ENCODE results near the gene PER2. TPM values are rescaled to one million over a fixed set of nuclear protein-coding genes. Genes with fewer than 3 reads are reported as not detected.
A peak's percentile ranks its signal among the peaks of the same experiment; 100 is the strongest.

The PER2 gene
- total RNA-seq, 1 experiment from 2014 or later: 23.3 TPM

DNA sequence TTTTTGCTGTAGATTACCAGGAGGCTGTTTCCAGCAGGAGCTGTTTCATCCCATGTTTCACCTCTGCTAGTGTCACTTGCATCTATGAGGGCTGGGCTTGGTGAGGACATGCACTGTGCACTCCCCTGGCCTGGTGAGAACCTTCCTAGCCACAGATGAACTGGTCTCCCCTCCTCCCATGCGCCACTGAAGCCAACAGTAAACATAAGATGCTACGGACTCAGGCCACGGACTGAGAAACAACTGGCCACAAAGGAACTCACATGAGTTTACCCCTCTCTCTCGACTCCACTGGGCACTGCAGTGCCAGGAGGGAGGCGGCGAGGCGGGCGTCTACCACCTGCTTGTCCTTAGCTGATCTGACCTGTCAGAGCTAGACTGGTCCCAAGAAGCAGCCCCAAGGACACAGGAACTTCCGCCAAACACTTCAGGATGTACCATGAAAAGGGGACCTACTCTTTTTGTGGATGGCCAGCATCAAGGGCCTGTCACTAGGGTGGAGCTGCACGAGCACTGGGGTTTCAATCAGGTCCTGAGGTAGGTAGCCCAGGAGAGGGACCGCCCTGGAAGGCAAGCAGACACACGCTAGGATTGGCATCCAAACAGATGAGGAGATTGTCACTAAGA is 25.8 kb downstream of the PER2 start:
- Histone ChIP-seq H3K4me1 (ENCODE audit: low read length) (no peaks in the 10 kb centered on the region), H3K79me2 (ENCODE audit: low read length) (no peaks in the 10 kb centered on the region), H3K4me2 (ENCODE audit: low read depth, low read length, poor library complexity, severe bottlenecking) (no peak overlapping the region), H3K9me3 (ENCODE audit: low read length) (no peaks in the 10 kb centered on the region), H3K9ac (ENCODE audit: low read length) (no peak overlapping the region), H3K4me3 (ENCODE audit: low read length) (no peak overlapping the region), H3K27me3 (ENCODE audit: low read length) (no peaks in the 10 kb centered on the region), H2AFZ (ENCODE audit: low read length) (no peak overlapping the region), H3K27ac (ENCODE audit: low read length) (no peak overlapping the region), H3K9me2 (replicated peaks; ENCODE audit: insufficient read depth, low read length) (no peaks in the 10 kb centered on the region), H3K36me3 (ENCODE audit: insufficient read depth, low read length) (peaks cover 14% of the 10 kb centered on the region), H4K20me1 (ENCODE audit: insufficient read depth, low read depth, low read length) (no peaks in the 10 kb centered on the region)
- no peak for DNase-seq

DNA sequence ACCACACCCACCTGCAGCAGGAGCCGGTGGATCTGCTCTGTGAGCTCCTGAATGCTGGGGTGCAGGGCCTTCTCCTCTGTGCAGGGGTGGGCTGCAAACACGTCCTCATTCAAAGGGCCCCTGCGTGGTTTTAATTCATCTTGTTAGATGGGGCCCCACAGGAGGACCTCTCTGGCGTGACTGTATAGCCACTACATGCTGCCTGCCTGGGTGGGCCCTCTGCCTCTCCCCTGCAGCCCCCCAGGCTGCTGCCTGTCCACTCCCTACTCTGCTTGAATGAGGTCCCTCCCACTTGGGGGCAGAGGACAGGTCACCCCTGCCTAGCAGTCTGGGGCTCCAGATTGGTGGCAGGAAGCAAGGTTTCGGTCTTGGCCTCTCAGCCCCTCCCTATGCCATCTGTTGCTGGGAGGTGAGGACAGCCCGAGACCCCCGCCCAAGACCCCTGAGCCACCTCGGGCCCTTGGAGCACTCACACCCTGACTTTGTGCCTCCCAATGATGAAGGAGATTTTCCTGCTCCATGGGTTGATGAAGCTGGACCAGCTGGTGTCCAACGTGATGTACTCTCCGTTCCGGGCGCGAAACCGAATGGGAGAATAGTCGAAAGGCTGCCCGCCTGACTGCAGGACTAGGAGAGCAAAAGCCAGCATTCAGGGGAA is 26.6 kb downstream of the PER2 start:
- Histone ChIP-seq H3K79me2 (ENCODE audit: low read length) (no peaks in the 10 kb centered on the region), H3K4me3 (ENCODE audit: low read length) (no peak overlapping the region), H3K4me1 (ENCODE audit: low read length) (no peaks in the 10 kb centered on the region), H3K4me2 (ENCODE audit: low read depth, low read length, poor library complexity, severe bottlenecking) (no peak overlapping the region), H4K20me1 (ENCODE audit: insufficient read depth, low read depth, low read length) (no peaks in the 10 kb centered on the region), H3K9me2 (replicated peaks; ENCODE audit: insufficient read depth, low read length) (no peaks in the 10 kb centered on the region), H3K27ac (ENCODE audit: low read length) (no peak overlapping the region), H3K9me3 (ENCODE audit: low read length) (no peaks in the 10 kb centered on the region), H3K27me3 (ENCODE audit: low read length) (no peaks in the 10 kb centered on the region), H3K36me3 (ENCODE audit: insufficient read depth, low read length) (peaks cover 11% of the 10 kb centered on the region), H2AFZ (ENCODE audit: low read length) (no peak overlapping the region), H3K9ac (ENCODE audit: low read length) (no peak overlapping the region)
- DNase-seq: no peak

GRCh38 chr2:238260883-238261282 is 27.5 kb downstream of the PER2 start:
- no peak for DNase-seq

GRCh38 chr2:238259061-238260020 is 29.1 kb downstream of the PER2 start:
- Histone ChIP-seq H3K9ac (ENCODE audit: low read length) (no peak overlapping the region), H3K4me2 (ENCODE audit: low read depth, low read length, poor library complexity, severe bottlenecking) (no peak overlapping the region), H3K36me3 (ENCODE audit: insufficient read depth, low read length) (peaks cover 23% of the 10 kb centered on the region; the same call in 1 of the 2 replicates), H3K27ac (ENCODE audit: low read length) (no peak overlapping the region), H3K79me2 (ENCODE audit: low read length) (no peaks in the 10 kb centered on the region), H2AFZ (ENCODE audit: low read length) (no peak overlapping the region), H3K9me3 (ENCODE audit: low read length) (no peaks in the 10 kb centered on the region), H3K9me2 (replicated peaks; ENCODE audit: insufficient read depth, low read length) (no peaks in the 10 kb centered on the region), H3K27me3 (ENCODE audit: low read length) (no peaks in the 10 kb centered on the region), H3K4me3 (ENCODE audit: low read length) (no peak overlapping the region), H3K4me1 (ENCODE audit: low read length) (no peaks in the 10 kb centered on the region), H4K20me1 (ENCODE audit: insufficient read depth, low read depth, low read length) (no peaks in the 10 kb centered on the region)
- peak; percentile 53 for DNase-seq

More at GRCh38 chr2:238260883-238261282, 27.5 kb downstream of the PER2 start:
- peaks cover 14% of the 10 kb centered on the region; the same call in 1 of the 2 replicates for H3K36me3 ChIP-seq (ENCODE audit: insufficient read depth, low read length)
- H3K27me3 ChIP-seq (ENCODE audit: low read length): no peaks in the 10 kb centered on the region
- no peaks in the 10 kb centered on the region for H3K4me1 ChIP-seq (ENCODE audit: low read length)
- H4K20me1 ChIP-seq (ENCODE audit: insufficient read depth, low read depth, low read length): no peaks in the 10 kb centered on the region
- no peaks in the 10 kb centered on the region for H3K79me2 ChIP-seq (ENCODE audit: low read length)
- H3K4me3 ChIP-seq (ENCODE audit: low read length): no peak overlapping the region
- H3K9me3 ChIP-seq (ENCODE audit: low read length): no peaks in the 10 kb centered on the region
- H2AFZ ChIP-seq (ENCODE audit: low read length): no peak overlapping the region
- no peak overlapping the region for H3K9ac ChIP-seq (ENCODE audit: low read length)
- no peak overlapping the region for H3K27ac ChIP-seq (ENCODE audit: low read length)
- H3K4me2 ChIP-seq (ENCODE audit: low read depth, low read length, poor library complexity, severe bottlenecking): no peak overlapping the region
- no peaks in the 10 kb centered on the region for H3K9me2 ChIP-seq (replicated peaks; ENCODE audit: insufficient read depth, low read length)

DNA sequence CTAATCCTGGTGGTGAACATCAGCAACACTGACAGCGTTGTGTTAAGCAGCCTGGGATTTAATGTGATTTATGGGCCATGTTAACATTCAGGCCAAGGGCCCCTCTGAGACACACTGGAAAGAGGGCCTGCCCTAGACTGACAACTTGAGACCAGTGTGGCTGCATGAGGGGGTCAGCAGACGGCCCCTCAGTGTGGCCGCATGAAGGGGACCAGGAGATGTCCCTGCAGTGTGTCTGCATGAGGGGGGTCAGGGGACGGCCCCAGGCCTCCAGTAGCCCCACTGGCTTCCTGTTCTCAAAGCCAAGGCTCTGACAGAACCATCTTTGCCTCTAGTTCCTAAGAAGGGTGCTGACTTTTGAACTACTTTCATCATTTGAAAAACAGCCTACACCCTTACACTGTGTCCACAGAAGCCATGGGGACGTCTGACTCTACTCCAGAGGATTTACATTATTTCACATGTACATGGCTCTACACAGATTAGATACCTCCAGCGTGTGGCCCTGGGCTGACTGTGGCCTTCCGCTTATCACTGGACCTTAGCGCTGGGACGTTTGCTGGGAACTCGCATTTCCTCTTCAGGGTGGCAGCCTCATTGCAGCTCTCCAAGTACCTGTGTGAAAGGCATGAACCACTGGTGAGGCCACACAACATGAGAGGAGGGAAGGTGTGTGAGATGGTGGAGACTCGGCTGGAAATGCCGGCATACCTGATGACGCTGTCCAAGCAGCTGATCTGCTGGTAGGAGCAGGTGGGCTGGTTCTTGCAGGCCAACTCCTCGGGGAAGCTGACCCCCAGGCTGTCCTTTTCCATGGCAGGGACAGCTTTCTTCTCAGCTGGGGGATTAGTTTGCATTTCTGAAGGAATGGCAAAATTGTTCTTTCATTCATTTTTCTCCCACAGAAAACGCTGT is 30.4 kb downstream of the PER2 start:
- no peaks in the 10 kb centered on the region for H3K27me3 ChIP-seq (ENCODE audit: low read length)
- no peaks in the 10 kb centered on the region for H3K4me1 ChIP-seq (ENCODE audit: low read length)
- DNase-seq: no peak
- no peak overlapping the region for H3K9ac ChIP-seq (ENCODE audit: low read length)
- H3K9me2 ChIP-seq (replicated peaks; ENCODE audit: insufficient read depth, low read length): no peaks in the 10 kb centered on the region
- H4K20me1 ChIP-seq (ENCODE audit: insufficient read depth, low read depth, low read length): no peaks in the 10 kb centered on the region
- no peak overlapping the region for H2AFZ ChIP-seq (ENCODE audit: low read length)
- no peaks in the 10 kb centered on the region for H3K79me2 ChIP-seq (ENCODE audit: low read length)
- H3K36me3 ChIP-seq (ENCODE audit: insufficient read depth, low read length): peaks cover 19% of the 10 kb centered on the region; the same call in 1 of the 2 replicates
- H3K4me2 ChIP-seq (ENCODE audit: low read depth, low read length, poor library complexity, severe bottlenecking): no peak overlapping the region
- no peak overlapping the region for H3K27ac ChIP-seq (ENCODE audit: low read length)
- H3K9me3 ChIP-seq (ENCODE audit: low read length): no peaks in the 10 kb centered on the region
- H3K4me3 ChIP-seq (ENCODE audit: low read length): no peak overlapping the region

GRCh38 chr2:238256594-238257104 is 31.8 kb downstream of the PER2 start:
- H3K27ac ChIP-seq (ENCODE audit: low read length): no peak overlapping the region
- no peaks in the 10 kb centered on the region for H3K79me2 ChIP-seq (ENCODE audit: low read length)
- DNase-seq: peak; percentile 94
- H3K4me2 ChIP-seq (ENCODE audit: low read depth, low read length, poor library complexity, severe bottlenecking): no peak overlapping the region
- H2AFZ ChIP-seq (ENCODE audit: low read length): no peak overlapping the region
- H3K9ac ChIP-seq (ENCODE audit: low read length): no peak overlapping the region
- H3K4me3 ChIP-seq (ENCODE audit: low read length): no peak overlapping the region
- H3K4me1 ChIP-seq (ENCODE audit: low read length): no peaks in the 10 kb centered on the region
- H3K9me3 ChIP-seq (ENCODE audit: low read length): no peaks in the 10 kb centered on the region
- no peaks in the 10 kb centered on the region for H3K27me3 ChIP-seq (ENCODE audit: low read length)
- H4K20me1 ChIP-seq (ENCODE audit: insufficient read depth, low read depth, low read length): no peaks in the 10 kb centered on the region
- H3K9me2 ChIP-seq (replicated peaks; ENCODE audit: insufficient read depth, low read length): no peaks in the 10 kb centered on the region
- H3K36me3 ChIP-seq (ENCODE audit: insufficient read depth, low read length): peaks cover 19% of the 10 kb centered on the region; the same call in 1 of the 2 replicates

DNA sequence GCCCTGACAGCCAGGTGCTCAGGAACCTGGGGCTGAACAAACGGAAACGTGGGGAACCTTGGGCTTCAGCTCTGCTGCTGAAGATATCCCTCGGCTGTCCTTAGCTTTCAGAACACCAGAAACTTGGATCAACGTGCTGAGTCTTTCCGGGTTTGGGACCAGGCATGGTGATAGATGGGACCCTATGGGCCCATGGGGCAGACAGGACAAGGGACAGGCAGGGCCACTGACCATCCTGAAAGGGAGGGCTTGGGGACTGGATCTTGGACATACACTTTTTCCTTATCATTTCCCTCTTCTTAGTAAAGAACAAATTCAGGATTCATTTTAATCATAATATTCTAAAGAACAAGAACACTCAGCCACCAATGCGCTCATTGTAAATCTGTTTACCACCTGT is 32.3 kb downstream of the PER2 start:
- peaks cover 19% of the 10 kb centered on the region; the same call in 1 of the 2 replicates for H3K36me3 ChIP-seq (ENCODE audit: insufficient read depth, low read length)
- H3K4me2 ChIP-seq (ENCODE audit: low read depth, low read length, poor library complexity, severe bottlenecking): no peak overlapping the region
- no peak overlapping the region for H3K9ac ChIP-seq (ENCODE audit: low read length)
- DNase-seq: no peak
- H4K20me1 ChIP-seq (ENCODE audit: insufficient read depth, low read depth, low read length): no peaks in the 10 kb centered on the region
- no peak overlapping the region for H2AFZ ChIP-seq (ENCODE audit: low read length)
- H3K4me1 ChIP-seq (ENCODE audit: low read length): no peaks in the 10 kb centered on the region
- no peaks in the 10 kb centered on the region for H3K27me3 ChIP-seq (ENCODE audit: low read length)
- H3K79me2 ChIP-seq (ENCODE audit: low read length): no peaks in the 10 kb centered on the region
- no peaks in the 10 kb centered on the region for H3K9me3 ChIP-seq (ENCODE audit: low read length)
- no peak overlapping the region for H3K27ac ChIP-seq (ENCODE audit: low read length)
- no peaks in the 10 kb centered on the region for H3K9me2 ChIP-seq (replicated peaks; ENCODE audit: insufficient read depth, low read length)
- no peak overlapping the region for H3K4me3 ChIP-seq (ENCODE audit: low read length)
